ENCODE results near the gene FAAH2. TPM values are rescaled to one million over a fixed set of nuclear protein-coding genes. Genes with fewer than 3 reads are reported as not detected.
"Not testable (repeated sequence)": the region's sequence is repeated elsewhere in the genome, so short reads cannot be mapped to it uniquely, and the experiment has no call there.

The FAAH2 gene
- polyA plus RNA-seq, 4 donors = 10.3 to 15.8 (median 11.7) TPM

- DNase-seq (ENCODE audit: low read depth in 4 of 4, low spot score in 3 of 4) = no peak
These were observed 93.7 kb downstream of the FAAH2 start for GRCh38 chrX:57380026-57380796.

DNA sequence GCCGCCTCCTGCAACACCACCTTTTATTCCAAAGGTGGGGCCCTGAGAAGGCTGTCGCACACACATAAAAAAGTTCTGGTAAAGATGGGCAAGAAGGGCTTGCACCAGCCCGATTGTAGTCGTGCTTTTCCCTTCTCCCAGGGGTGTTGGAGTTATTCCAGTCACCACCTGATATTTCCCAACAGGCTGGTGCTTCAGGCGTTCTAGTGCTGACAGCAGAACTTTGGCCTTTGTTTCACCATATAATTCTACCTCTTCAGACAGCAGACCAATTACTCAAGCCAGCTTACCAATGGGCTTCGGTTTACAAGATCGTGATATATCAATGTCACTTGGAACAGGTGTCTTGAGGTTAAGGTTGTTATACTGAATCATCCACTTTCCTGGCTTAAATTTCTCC lies 107.7 kb downstream of the FAAH2 start:
- DNase-seq (ENCODE audit: low read depth in 4 of 4, low spot score in 3 of 4) = not testable (repeated sequence)

DNA sequence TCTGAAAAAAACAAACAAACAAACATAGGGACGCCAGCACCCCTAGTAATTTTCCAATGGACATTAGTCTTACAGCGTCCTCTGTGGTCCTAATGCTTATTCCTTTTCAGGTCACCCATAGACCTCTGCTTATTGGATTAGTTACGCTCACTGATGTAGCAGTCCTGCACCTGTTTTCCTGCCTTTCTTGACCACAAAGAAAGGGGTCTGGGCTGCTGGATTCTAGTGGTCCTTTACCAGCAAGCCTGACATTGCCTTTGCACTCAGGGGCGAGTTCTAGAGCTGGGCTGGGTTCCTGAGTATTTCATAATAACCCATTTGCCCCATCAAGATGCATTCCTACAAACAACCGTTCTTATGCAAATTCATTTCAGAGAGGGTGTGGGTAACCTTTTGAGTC lies 116.7 kb downstream of the FAAH2 start:
- DNase-seq (ENCODE audit: low read depth in 4 of 4, low spot score in 3 of 4) = not testable (repeated sequence)

- no peak for DNase-seq (ENCODE audit: low read depth in 4 of 4, low spot score in 3 of 4)
These were observed 119.6 kb downstream of the FAAH2 start for GRCh38 chrX:57406149-57406548.

- no peak for DNase-seq (ENCODE audit: low read depth in 4 of 4, low spot score in 3 of 4)
These were observed 131.3 kb downstream of the FAAH2 start for GRCh38 chrX:57417827-57418226.

GRCh38 chrX:57422289-57422688 lies 135.8 kb downstream of the FAAH2 start:
- no peak for DNase-seq (ENCODE audit: low read depth in 4 of 4, low spot score in 3 of 4)

DNA sequence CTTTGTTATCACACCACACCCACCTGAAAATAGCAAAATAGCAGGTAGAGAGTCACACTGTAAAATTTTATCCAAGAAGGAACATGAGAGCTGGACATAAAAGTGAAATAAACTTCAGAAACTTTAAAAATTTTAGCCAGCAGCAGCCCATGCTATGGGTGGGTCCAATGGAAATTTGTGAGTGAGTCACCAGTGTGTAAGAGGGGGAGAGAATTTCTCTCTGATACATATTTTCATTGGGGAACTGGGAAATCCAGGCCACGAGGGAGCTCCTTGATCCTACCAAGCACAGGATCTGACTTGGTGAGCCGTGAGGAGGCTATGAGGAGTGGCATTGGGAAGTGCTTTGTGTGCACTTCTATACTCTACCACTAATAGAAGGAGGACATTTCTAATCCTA lies 136.3 kb downstream of the FAAH2 start:
- DNase-seq (ENCODE audit: low read depth in 4 of 4, low spot score in 3 of 4) = no peak

GRCh38 chrX:57445076-57445475 lies 158.6 kb downstream of the FAAH2 start:
- no peak for DNase-seq (ENCODE audit: low read depth in 4 of 4, low spot score in 3 of 4)

GRCh38 chrX:57445832-57446231 lies 159.3 kb downstream of the FAAH2 start:
- DNase-seq (ENCODE audit: low read depth in 4 of 4, low spot score in 3 of 4) = no peak

GRCh38 chrX:57447856-57448255 lies 161.3 kb downstream of the FAAH2 start:
- no peak for DNase-seq (ENCODE audit: low read depth in 4 of 4, low spot score in 3 of 4)

DNA sequence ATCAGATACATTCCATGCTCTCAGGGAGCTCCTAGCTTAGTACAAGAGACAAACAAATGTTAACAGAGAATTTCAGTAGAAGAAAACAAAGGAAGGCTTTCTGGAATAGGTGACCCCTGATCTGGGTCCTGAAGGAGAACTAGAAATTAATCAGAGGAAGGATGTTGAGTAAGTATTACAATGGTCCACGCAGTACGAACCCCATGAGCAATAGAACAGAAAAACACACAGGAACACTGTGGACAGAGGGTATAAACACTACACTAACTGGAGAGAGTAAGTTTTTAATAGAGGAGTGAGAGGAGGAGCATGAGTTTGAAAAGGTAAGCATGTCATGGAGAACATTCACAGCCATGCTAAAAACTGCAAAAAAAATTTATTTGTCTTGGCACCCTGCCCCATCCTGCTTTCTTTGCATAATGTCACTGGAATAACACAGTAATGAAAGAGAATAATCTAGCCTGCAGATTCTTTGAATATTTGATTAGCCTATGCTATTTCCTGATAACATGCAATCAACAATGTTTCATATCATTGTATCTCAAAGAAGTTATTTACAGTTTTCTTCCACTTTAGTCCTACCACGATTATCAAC lies 165.0 kb downstream of the FAAH2 start:
- no peak for DNase-seq (ENCODE audit: low read depth in 4 of 4, low spot score in 3 of 4)

DNA sequence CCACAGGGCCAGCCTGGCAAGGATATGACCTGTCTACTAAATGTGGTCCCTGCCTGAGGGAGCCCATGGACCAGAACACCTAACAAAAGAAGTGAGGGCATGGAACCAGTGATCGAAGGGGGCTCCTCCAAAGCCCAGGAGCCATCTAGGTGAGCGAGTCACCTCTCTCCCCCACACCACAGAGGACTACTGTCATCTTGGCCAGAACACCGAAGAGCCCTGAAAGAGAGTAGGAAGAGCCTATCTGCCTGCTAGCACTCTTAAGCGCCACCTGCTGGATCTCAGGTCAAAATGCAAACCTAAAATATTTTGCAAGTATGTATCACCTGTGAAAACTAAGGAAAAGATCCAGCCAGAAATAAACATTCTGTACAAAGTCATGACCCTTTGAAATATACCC lies 167.4 kb downstream of the FAAH2 start:
- DNase-seq (ENCODE audit: low read depth in 4 of 4, low spot score in 3 of 4) = no peak

DNA sequence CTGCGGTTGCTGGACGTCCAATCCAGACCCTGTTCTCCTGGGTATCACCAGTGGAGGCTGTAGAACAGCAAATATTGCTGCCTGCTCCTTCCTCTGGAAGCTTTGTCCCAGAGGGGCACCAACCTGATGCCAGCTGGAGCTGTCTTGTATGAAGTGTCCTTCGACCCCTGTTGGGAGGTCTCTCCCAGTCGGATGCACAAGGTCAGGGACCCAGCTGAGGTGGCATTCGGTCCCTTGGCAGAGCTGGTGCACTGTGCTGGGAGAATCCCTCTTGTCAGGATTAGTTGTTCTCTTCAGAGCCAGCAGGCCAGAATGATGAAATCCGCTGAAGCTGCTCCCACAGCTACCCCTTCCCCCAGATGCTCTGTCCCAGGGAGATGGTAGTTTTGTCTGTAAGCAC lies 195.0 kb downstream of the FAAH2 start:
- no peak for DNase-seq (ENCODE audit: low read depth in 4 of 4, low spot score in 3 of 4)

DNA sequence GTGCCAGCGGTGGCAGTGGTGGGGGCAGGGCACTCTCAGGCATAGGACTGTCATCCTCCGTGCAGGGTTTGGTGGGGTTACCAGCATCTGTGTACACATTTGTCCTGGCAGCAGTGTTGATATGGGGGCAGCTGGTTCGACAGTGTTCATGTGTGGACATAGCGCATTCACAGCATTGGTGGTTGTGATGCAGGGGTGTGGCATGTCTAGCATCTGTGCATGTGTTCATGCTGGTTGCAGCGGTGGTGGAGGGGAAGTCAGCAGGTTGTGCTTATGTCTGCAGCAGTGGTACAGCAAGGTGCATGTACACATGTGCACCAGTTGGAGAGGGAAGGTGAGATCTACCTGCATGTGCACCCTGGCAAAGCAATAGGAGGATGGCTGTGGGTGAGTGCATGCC lies 230.0 kb downstream of the FAAH2 start:
- no peak for DNase-seq (ENCODE audit: low read depth in 4 of 4, low spot score in 3 of 4)

DNA sequence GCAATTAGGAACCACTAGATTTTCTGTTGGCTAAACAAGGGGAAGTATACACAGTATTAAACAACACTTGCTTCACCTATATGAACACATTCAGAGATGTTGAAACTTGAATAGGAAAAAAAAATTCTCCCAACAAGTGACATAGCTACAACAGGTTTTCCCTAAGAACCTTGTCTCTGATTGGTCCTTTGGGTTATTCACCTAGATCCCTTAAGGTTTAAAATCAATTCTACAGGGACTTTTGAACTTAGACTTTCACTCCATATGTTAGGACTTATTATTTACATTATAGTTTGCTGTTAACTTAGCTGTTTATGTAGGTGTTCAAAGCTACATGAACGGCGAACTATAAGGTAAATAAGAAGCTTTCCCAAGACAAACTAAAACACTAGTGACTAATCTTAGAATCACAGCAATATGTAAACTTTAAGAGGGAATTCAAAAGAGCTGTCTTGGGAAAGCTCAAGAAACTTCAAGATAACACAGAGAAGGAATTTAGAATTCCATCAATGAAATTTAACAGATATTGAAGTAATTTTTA lies 233.1 kb downstream of the FAAH2 start:
- no peak for DNase-seq (ENCODE audit: low read depth in 4 of 4, low spot score in 3 of 4)

DNA sequence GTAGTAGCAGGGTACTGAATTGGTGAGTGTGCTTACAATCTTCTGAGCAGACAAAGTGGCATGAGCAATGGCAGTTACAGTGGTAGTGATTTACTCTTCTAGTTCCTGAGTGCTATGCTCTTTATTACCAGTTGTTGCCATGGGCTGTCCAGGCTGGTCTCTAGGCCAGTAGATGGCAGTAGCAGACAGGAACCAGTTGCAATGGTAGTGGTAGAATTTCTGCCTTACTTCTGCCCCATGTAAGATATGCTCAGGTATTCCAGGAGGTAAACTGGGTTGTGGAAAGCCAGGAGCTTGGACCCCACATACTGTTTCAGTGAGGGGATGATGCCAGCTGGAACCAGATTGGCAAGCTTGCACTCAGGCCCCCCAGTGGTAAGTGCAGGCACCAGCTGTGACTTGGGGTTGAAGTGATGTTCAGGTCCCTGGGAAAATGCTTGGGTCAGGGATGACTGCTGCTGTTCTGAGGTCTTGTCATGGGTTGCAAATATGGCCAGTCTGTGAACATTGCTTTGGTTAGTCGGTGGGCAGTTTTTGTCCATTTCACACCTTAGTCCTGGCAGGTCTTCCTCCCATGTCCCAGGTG lies 242.3 kb downstream of the FAAH2 start:
- no peak for DNase-seq (ENCODE audit: low read depth in 4 of 4, low spot score in 3 of 4)

Other genes with a start within 250 kb of the FAAH2 start
- 10 to 100 TPM; 18.9 to 21.8 (median 20.4) TPM for gene SPIN2B, start 165.2 kb upstream of the FAAH2 start, polyA plus RNA-seq (ENCODE audit: insufficient read length in 4 of 4)
- gene SPIN2A, start 149.3 kb upstream of the FAAH2 start, polyA plus RNA-seq (ENCODE audit: insufficient read length in 4 of 4) = 1 to 10 TPM; 3.2 to 4.1 (median 3.8) TPM

Measured in right renal pelvis (tissue), 4 donors.